Endothelial cell of umbilical vein (primary cell): Measurements from ENCODE around the gene ADAM20. TPM values are rescaled to one million over a fixed set of nuclear protein-coding genes. Genes with fewer than 3 reads are reported as not detected.
"Not testable (repeated sequence)": the region's sequence is repeated elsewhere in the genome, so short reads cannot be mapped to it uniquely, and the experiment has no call there.

Experiments used
- BruUV-seq: library from RNA; stranded (reverse); fragments of 400-500 nt; replicated peaks from 2 replicates; lab custom pipeline; 2021; lab: Mats Ljungman, UMichigan
- CTCF ChIA-PET: fragments of 300-600, 350-600 bp; sonication (Branson Sonifier 250); formaldehyde crosslinking; loops from one replicate; lab custom pipeline; 2021; ENCODE audit warnings: antibody characterized with exemption, inconsistent platforms; lab: Charles Lee
- POLR2A ChIA-PET: fragments of 300-600, 350-600 bp; sonication (Branson Sonifier 250); formaldehyde crosslinking; loops from one replicate; lab custom pipeline; 2021; ENCODE audit warnings: antibody characterized with exemption, inconsistent platforms; lab: Charles Lee
- DNase-seq: peaks from one replicate; pipeline ENCODE4 v3.0.0-alpha.2; 2011; ENCODE audit warnings: low read depth, low spot score
- FAIRE-seq: peaks from 2 replicates; lab custom pipeline; 2011; peaks lifted over from hg19 to GRCh38; lab: Jason Lieb, UNC
- H2AFZ ChIP-seq: 2 replicates; pipeline ENCODE4 v1.6.0; 2012; ENCODE audit warnings: low read depth, low read length, control low read depth, inconsistent platforms
- H3K27ac ChIP-seq: 2 replicates; pipeline ENCODE4 v1.5.1; 2011; ENCODE audit warnings: low read depth, mild to moderate bottlenecking, control low read depth, low read length, moderate library complexity; ENCODE audit not compliant: insufficient read depth
- H3K27me3 ChIP-seq, 2 experiments: 2 replicates each; pipeline versions ENCODE4 v1.6.0 to v1.6.1; 2011; ENCODE audit warnings: low read length in 2 of 2, mixed read lengths in 1 of 2; ENCODE audit not compliant: control insufficient read depth in 2 of 2, insufficient read depth in 2 of 2
- H3K36me3 ChIP-seq, 2 experiments: 2 replicates in 1 of 2; 3 replicates in 1 of 2; pipeline ENCODE4 v1.5.1; 2011; ENCODE audit warnings: low read length in 2 of 2, mild to moderate bottlenecking in 1 of 2, moderate library complexity in 1 of 2; ENCODE audit not compliant: control insufficient read depth in 2 of 2, insufficient read depth in 2 of 2; ENCODE audit errors: extremely low read depth in 1 of 2
- H3K4me1 ChIP-seq: 3 replicates; pipeline ENCODE4 v1.5.1; 2011; ENCODE audit warnings: mild to moderate bottlenecking, low read length; ENCODE audit not compliant: control insufficient read depth, insufficient read depth; ENCODE audit errors: extremely low read depth
- H3K4me2 ChIP-seq: 2 replicates; pipeline ENCODE4 v1.6.1; 2011; ENCODE audit warnings: low read length, control low read depth, mixed read lengths; ENCODE audit not compliant: insufficient read depth
- H3K4me3 ChIP-seq, 3 experiments: fragments of 200-600 bp in 1 of 3; sonication (generic), shearing (Covaris generic) in 1 of 3; replicated peaks in 1 of 3; 2 replicates each; pipeline ENCODE4 v1.5.1; 2011 to 2016; ENCODE audit warnings: control low read depth in 3 of 3, low read length in 3 of 3, mild to moderate bottlenecking in 2 of 3, inconsistent platforms in 1 of 3, low read depth in 1 of 3, moderate library complexity in 1 of 3; ENCODE audit not compliant: insufficient read depth in 1 of 3
- H3K79me2 ChIP-seq: 2 replicates; pipeline ENCODE4 v1.6.0; 2012; ENCODE audit warnings: low read length, inconsistent platforms; ENCODE audit not compliant: control insufficient read depth, insufficient read depth
- H3K9ac ChIP-seq: replicated peaks from 2 replicates; pipeline ENCODE3; 2011; ENCODE audit warnings: low read length, control low read depth; ENCODE audit not compliant: insufficient read depth; ENCODE audit errors: extremely low read depth
- H3K9me1 ChIP-seq: replicated peaks from 3 replicates; pipeline ENCODE4 v1.6.0; 2011; ENCODE audit warnings: mild to moderate bottlenecking, low read length; ENCODE audit not compliant: control insufficient read depth, insufficient read depth; ENCODE audit errors: extremely low read depth
- H3K9me3 ChIP-seq: replicated peaks from 2 replicates; pipeline ENCODE4 v1.5.1; 2012; ENCODE audit warnings: low read length, inconsistent platforms; ENCODE audit not compliant: control insufficient read depth, insufficient read depth
- H4K20me1 ChIP-seq: replicated peaks from 2 replicates; pipeline ENCODE3; 2011; ENCODE audit warnings: mild to moderate bottlenecking, low read length; ENCODE audit not compliant: control insufficient read depth, insufficient read depth; ENCODE audit errors: extremely low read depth
- dilution Hi-C: fragments of 300-500 bp; cut with MboI; formaldehyde crosslinking; loops from one replicate; pipeline ENCODE4 v1.15.0; 2019; ENCODE audit warnings: low sequenced_read_pairs; ENCODE audit not compliant: extremely low pct_ligation_motif_present
- intact Hi-C: fragments of 100-400 bp; cut with micrococcal nuclease; formaldehyde crosslinking; loops from one replicate; pipeline ENCODE4 v1.10.0; 2022
- polyA plus RNA-seq, 4 experiments: library from polyadenylated mRNA; depleted of rRNA in 3 of 4; stranded (reverse) in 3 of 4; unstranded in 1 of 4; fragments of >200 nt; gene quantifications; 2 replicates each; pipeline versions ENCODE4 v1.2.1 to v1.2.3, GENCODE V29; 2011 to 2012; ENCODE audit warnings: missing spikeins in 1 of 4
- total RNA-seq: library from RNA; stranded (reverse); gene quantifications from 2 replicates; pipeline ENCODE4 v1.2.3, GENCODE V29; 2021

The ADAM20 gene
- total and polyA plus RNA-seq, 2 donors (not counting 3 experiments of a cell fraction or from before 2014, with no cell fraction given) = 0.06 to 0.66 TPM

DNA sequence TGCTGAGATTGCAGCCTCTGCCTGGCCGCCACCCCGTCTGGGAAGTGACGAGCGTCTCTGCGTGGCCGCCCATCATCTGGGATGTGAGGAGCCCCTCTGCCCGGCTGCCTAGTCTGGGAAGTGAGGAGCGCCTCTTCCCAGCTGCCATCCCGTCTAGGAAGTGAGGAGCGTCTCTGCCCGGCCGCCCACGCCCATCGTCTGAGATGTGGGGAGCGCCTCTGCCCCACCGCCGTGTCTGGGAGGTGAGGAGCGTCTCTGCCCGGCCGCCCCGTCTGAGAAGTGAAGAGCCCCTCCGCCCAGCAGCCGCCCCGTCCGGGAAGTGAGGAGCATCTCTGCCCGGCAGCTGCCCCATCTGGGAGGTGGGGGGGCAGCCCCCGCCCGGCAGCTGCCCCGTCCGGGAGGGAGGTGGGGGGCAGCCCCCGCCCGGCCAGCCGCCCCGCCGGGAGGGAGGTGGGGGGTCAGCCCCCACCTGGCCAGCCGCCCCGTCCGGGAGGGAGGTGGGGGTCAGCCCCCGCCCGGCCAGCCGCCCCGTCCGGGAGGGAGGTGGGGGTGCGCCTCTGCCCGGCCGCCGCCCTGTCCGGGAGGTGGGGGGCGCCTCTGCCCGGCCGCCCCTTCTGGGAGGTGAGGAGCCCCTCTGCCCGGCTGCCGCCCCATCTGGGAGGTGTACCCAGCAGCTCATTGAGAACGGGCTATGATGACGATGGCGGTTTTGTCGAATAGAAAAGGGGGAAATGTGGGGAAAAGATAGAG is 57.3 kb downstream of the ADAM20 start:
- H3K9ac ChIP-seq, H4K20me1 ChIP-seq, H3K4me2 ChIP-seq, CTCF ChIA-PET, DNase-seq, BruUV-seq, H3K9me3 ChIP-seq, H3K4me3 ChIP-seq, dilution Hi-C loops, FAIRE-seq, intact Hi-C loops, H3K36me3 ChIP-seq, H3K27me3 ChIP-seq, H3K27ac ChIP-seq, H3K79me2 ChIP-seq, H3K4me1 ChIP-seq, H3K9me1 ChIP-seq, H2AFZ ChIP-seq, POLR2A ChIA-PET: not testable (repeated sequence)

DNA sequence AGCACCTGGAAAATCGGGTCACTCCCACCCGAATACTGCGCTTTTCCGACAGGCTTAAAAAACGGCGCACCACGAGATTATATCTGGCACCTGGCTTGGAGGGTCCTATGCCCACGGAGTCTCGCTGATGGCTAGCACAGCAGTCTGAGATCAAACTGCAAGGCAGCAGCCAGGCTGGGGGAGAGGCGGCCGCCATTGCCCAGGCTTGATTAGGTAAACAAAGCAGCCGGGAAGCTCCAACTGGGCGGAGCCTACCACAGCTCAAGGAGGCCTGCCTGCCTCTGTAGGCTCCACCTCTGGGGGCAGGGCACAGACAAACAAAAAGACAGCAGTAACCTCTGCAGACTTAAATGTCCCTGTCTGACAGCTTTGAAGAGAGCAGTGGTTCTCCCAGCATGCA is 59.3 kb downstream of the ADAM20 start:
- FAIRE-seq, H3K4me1 ChIP-seq, H3K27me3 ChIP-seq, H3K4me2 ChIP-seq, H4K20me1 ChIP-seq, CTCF ChIA-PET, H3K9me3 ChIP-seq, H3K9me1 ChIP-seq, H3K27ac ChIP-seq, H3K4me3 ChIP-seq, BruUV-seq, H3K79me2 ChIP-seq, POLR2A ChIA-PET, H3K9ac ChIP-seq, DNase-seq, dilution Hi-C loops, H2AFZ ChIP-seq, intact Hi-C loops, H3K36me3 ChIP-seq: not testable (repeated sequence)
